Hippocampal formation (tissue), 2 donors: Measurements from ENCODE around the gene GRAMD1B.
A peak's percentile ranks its signal among the peaks of the same experiment; 100 is the strongest.

Experiments
- DNase-seq, 2 donors: peaks; one replicate each; lab custom pipeline; 2025; lab: John Stamatoyannopoulos, UW

The GRAMD1B gene

DNA sequence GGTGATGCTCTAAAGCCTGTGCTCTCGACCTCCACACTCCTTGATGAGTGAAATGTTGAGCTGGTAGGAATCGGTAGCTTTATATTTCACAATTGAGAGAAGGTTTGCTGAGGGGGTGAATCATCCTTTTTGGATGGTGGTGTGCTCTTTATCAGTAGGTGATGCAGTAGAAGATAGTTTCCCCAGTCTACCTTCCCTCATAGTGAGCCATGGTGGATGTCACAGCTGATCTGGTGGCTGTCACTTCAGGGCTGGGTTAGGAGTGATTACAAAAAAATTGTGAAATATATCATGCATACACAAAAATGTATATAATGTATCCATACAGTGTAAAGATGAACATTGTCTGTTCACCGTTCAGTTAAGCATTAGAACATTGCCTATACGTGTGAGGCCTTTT lies 105.3 kb downstream of the GRAMD1B start:
- DNase-seq = no peak

DNA sequence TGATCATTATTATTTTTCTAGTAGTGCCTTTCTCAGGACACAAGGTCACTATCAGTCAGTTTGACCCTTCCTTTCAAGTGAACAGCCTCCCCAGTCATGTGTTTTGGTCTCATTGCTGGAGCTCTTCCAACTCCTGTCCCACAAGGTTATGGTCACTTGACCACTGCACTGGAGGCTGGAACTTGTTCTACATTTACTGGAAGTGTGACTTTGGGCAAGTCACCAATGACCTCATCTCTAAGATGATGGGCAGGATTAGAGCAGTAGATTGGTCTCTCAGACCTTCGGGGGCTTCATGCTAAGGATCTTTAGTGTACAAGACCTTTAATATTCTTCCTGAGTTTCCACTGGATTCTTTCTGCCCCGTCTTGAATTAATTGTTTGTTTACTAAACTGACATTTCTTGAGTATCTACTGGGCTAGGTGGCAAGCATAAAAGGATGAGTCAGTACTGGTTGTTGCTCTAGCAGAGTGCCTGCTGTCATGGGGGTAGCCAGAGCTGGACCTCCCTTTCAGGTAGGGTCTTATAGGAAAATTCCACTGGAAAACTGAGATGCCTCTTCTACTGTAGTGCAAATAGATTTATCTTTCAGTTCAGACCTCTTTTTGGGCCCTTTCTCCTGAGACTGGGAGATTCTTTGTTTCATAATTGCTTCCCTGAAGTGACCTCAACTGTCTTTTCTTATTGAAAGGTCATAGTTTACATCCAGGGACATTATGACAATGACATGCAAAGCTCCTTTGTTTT lies 106.8 kb downstream of the GRAMD1B start:
- no peak for DNase-seq

DNA sequence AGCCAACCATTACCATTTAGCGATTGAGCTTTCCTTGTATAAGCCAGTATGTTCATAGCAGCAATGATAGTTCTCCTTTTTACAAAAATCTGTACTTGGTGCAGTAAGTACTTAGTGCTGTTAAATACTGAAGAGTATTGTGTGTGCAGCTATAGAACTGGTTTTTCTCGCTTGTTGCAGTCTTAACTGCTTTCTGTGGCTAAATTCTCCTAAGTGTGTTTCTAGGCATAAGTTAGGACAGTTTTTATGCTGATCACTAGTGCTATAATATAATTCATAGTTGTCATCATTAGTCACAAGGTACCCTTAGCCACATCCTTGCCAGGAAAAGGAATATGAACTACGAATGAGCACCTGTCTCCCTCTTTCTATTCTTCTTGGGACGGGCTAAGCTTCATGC lies 107.7 kb downstream of the GRAMD1B start:
- no peak for DNase-seq

DNA sequence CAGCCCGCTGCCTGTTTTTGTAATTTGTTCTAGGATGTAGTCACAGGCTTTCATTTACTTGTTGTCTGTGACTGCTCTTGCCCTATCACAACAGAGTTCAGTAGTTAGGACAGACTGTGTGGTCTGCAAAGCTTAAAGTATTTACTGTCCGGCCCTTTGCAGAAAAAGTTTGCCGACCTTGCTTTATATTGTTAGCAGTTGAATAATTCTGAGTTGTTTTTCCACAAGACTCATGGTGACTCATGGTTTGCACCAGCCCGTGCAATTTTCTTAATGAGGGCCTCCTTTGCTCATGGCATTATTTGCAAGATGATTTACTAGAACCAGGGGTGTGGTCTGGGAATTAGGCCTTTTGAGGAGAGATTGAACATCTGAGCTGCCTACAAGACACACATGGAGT lies 113.7 kb downstream of the GRAMD1B start:
- DNase-seq = no peak

DNA sequence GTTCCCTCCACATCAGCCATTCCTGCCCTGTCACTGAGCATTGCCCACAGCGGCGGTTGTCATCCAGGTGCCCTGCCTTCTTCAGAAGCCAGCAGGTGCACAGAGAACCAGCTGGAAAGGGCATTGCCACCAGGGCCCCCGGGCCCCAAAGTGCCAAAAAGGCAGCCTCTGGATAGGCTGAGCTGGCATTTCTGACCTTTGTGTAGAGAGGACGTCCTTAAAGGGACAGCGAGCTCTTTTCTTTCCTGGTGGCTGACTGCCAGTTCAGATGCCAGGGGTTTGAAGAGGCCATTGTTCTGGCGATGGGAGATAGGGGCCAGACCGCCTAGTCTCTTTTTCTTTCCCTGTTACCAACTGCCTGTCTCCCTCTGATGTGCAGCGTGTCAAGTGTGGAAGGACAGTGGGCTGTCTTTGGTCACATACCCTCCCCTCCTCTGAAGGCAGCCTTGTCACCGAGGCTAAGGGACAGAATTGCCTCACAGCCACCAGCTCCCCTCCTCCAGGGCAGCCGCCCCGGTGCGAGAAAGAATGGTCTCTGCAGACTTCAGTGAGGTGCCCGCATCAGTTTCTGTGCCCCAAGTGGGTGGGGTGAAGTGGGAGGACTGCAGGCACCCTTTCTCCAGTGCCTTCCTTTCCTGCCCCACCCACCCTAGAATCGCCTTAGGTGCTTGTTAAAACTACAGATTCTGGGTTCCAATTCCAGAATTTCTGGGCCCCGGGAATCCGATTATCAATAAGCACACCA lies 114.7 kb downstream of the GRAMD1B start:
- DNase-seq = peak; percentile 64 to 74

DNA sequence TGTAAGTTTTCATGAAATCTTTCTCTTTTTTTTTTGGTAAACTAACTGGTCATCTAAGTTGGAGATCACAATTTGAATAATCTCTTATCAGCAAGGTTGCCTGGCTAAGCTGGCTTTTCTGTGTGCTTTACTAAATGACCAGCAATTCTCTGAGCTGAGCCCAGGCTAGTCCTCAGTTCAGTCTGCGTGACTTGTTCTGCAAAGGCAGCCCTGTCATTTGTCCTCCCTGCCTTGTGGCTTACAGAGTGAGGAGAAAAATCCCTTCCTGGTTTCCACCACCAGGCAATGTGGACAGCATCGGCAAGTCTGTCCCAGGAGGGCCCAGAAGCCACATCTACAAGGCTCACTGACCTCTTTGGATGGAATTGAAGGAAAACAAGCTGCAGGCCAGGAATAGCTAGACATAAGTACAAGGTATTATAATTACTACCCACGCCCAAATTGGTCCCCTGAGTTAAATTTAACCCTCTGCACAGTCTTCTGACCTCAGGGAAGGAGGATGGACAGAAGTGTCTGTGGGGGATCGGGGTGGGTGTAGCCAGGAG lies 115.7 kb downstream of the GRAMD1B start:
- no peak for DNase-seq

DNA sequence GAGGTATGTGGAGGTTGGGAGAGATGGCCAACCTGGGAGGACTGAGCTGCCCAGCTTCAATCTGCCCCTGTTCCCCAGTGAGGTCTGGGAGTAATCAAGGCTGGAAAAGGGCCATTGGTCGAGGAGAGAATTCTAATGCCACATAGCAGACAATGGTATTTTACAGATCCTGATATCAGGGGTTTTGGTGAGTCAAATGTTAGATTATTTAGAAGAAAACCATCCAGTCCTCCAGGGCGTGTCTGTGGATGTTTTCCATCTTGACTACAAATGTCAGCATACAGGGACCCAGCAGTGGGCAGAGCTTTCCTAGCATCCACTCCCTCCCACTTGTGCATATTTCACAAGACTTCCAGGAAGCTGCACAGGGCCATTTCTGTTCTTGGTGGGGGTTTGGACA lies 116.4 kb downstream of the GRAMD1B start:
- no peak for DNase-seq

DNA sequence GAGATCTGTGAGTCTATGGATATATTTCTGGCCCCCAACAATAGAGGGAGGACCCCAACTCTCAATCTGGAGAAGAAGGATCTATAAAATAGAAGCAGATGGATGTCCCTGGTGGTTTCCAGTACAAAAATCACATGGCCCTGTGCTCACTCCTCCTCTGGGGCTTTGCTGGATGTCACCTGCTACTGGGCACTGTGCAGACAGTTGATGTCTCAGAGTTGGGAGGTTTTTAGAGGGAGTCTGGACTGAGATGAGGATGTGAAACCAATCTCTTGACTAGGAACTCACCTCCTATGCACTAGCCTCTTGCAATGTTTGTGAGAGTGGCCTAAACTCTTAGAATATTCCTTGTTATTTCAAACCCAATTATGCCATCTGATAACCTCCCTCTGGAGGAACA lies 117.1 kb downstream of the GRAMD1B start:
- no peak for DNase-seq

DNA sequence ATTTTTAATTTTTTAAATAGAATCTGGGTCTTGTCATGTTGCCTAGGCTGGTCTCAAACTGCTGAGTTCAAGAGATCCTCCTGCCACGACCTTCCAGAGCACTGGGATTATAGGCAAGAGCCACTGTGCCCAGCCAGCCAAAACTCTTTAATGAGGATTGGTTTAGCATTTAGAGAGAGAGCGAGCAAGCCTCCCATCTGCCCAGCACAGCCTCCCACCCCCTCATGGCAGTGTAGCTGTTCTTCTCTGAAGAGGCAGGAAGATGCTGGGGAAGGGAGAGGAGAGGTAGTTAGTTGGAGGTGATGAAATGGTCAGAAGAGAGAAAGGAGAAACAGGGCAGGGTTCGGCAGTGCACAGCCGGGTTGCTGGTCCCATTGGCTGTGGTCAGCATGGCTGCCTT lies 118.7 kb downstream of the GRAMD1B start:
- DNase-seq = no peak

DNA sequence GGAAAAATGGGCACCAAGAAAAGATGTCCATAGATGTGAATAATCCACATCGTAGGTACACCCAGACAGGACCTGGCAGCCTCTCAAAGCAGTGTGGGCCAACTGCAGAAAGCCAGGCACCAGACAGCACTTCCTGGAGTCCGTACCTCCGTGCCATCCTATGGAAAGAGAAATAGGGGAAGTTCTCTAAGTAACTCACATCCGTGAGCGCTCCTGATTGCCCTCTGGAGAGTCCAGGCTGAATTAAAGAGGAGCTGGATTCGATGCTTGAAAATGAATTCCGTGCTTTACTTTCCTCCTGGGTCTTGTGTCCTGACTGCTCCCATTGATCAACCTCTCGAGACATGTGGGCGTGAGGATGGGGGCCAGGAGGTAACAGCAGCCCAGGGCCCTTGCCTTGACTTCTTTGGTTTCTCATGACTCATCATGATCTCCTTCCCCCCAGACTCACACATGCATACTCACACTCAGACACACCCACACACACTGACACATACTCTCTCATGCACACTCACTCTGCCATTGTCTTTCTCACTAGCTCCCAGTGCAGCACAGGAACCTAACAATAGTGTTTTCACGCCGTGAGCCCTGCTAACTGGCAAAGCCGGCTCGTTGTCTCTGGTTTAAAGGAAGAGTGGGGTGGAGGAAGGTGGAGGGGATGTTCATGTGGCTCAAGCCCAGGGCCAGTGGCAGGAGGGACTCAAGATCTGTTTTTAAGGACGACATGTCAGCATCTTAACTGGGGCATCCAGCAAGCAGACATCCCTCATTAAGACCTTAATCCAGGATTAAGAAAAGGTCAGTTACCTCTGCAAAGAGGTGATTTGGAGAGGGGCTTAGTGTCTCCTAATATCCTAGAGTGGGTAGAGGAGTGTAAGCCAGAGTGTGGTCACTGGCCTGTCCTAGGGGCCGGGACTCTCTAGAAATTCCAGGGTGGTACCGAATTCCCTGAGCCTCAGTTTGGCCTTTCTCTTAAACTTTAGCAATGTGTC lies 120.2 kb downstream of the GRAMD1B start:
- DNase-seq = no peak

DNA sequence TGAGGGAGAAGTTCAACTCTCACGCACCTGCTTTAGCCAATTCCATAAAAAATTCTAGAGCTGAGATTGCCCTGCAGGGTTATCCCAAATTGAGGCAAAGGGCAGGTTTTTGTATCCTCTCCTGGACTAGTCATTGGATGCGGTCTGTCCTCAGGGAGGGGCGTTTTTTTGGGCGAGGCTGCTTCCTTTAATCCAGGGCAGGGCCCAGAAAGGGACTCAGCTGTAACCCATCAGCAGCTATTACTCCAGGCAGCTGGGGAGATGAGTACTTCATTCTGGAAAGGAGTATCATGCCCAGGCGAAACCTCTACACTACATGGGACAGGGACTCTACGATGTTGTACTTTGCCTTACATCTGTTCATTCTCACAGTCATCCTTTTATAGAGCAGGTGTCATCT lies 121.0 kb downstream of the GRAMD1B start:
- DNase-seq = no peak

DNA sequence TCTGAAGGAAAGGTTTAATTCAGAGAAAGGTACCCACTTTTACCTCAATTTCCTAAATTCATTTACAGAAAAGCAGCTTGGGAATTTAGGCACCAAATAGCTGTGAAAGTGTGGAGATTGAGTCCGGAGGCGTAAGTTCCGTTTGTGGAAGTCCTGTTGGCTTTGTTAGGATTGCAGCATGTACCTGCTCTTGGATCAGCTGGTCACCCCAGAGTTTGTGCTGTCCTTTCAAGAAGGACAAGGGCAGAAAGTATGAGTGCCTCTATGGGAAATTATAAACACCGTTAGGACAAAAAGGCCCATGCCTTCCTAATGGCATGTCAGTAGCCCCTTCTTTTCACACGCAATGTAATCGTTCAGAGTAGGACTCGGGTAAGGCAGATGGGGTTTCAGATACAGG lies 126.6 kb downstream of the GRAMD1B start:
- no peak for DNase-seq

DNA sequence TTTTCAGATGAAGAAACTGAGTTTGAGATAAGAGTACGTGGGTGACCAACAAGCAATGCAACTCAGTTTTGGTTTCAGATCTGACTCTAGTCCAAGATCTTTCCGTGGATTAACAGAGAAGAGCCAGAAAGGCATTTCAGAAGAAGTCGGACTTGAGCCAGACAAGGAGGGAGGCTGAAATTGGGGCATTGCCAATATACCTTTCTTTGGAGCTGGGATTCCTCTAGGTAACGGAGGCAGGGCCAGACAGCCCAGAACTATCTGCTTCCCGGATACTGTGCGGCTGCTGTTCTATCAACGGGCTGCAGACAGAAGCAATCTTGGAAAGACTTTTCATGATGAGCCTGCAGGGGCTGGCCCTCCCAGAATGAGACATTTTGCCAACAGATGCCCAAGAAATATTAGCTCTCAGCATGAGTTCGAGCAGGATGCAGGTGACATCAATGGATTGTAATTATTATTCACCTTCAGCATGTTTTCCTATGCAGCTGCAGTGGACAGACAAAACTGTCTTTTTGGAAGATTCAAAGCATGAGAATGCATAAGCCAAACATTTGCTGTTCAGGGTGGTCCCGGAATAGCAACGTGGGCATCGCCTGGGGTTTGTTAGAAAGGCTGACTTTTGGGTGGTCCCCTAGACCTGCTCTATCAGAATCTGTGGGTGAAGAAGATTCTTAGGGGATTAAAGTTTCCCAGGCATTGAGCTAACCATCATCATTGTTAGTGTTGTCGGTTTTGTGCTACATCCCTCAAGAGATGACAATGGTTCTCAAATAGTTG lies 128.7 kb downstream of the GRAMD1B start:
- no peak for DNase-seq

DNA sequence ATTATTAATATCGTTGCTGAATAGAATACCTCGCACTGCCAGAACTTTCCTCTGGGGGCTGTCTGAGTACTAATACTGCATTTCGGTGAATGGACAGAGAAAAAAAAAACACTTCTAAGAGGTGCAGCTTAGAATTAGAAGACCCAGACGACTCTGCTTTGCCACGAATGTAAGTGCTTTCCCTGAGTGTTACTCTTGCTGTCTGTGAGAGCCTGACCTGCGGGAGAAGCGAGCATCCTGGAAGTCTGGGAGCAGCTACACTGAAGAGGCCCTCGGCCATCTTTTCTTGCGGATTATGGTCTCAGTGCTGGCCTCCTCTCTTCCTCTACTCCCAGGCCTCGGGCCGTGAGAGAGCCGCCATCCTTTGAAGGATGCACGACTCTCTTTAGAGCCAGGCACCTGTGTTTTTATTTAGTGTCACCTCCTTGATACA lies 129.5 kb downstream of the GRAMD1B start:
- no peak for DNase-seq

DNA sequence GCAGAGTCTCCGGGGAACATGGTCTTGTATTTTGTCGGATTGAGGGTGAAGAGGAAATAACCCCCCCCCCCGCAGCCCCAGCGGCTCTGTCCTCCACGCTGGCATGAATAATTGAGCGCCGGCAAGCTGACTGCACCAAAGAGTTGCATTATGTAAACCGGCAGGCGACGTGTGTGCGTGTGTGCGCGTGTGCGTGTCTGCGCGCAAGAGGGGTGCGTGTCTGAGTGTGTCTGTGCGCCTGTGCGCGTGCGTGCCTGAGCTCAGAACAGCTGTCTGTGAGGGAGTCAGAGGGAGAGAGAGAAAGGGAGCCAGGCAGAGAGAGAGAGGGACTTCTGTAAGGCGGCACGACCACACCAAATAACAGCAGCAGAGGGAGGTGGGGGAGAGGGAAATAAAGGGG lies 129.9 kb downstream of the GRAMD1B start:
- peak; percentile 54 to 80 for DNase-seq

DNA sequence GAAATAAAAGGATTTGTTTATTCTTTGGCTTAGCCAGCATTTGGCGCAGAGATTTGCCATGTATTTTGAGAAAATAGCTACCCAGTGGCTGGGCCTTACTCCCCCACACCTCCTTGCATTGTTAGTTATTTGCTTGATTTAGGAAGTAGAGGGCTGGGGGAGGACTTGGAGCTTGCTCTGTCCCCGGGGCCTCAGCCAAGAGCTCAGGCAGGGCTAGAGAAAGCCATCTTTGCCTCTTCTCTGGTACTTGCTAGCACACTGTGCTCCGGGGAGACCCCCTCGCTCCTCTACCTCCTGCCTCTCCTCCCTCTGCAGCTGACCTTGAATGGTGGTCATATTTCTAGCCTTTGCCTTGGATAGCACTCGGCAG lies 131.3 kb downstream of the GRAMD1B start:
- peak in 1 of 2 donors; percentile 64 for DNase-seq

DNA sequence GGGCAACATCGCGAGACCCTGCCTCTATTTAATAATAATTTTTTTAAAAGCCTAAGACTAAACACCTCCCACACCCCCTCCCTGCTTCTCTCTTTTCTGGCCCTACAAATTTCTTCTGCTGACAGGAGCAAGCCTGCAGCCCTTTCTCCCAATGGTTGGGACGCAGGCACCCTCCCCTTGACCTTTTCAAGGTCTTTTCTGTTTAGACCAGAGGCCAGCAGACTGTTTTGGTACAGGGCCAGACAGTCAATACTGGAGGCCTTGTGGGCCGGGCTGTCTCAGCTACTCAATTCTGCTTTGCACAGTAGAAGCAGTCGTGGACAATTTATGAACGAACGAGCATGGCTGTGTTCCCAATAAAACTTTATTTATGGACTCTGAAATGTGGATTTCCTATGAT lies 132.1 kb downstream of the GRAMD1B start:
- DNase-seq = no peak

DNA sequence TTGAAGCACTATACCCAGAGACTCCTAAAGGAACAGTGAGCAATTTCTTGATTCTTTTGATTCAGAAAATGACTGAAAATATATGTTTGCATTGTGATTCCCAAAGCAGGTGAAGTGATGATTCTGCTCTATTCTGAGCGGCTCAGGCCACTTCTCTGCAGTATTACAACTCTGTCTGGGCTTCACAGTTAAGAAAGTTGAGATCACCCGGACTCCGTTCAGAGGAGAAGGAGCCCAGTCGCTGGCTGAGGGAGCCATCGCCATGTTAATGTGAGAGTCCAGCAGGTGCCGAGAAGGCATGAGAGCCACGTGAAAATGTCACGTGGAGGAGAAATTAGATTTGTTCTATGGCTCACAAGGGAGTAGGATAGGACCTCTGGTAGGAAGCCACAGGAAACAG lies 132.8 kb downstream of the GRAMD1B start:
- DNase-seq = no peak

DNA sequence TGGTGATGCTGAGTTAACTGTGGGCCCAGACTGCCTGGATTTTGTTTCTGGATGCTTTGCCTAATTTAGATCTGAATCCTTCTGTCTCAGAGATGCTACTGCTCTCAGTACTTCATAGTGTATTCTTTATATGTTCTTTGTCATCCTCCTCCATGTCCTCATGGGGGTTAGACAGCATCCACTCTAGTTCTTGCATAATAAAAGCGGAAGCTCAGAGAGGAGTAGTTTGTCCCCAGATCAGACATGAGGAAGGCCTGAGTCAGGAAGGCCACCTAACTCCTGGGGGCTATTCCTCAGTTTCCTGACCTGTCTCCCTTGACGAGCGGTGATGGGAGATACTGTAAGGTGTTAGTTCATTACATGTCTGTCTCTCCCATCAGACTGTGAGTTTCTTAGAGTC lies 134.2 kb downstream of the GRAMD1B start:
- DNase-seq = no peak

DNA sequence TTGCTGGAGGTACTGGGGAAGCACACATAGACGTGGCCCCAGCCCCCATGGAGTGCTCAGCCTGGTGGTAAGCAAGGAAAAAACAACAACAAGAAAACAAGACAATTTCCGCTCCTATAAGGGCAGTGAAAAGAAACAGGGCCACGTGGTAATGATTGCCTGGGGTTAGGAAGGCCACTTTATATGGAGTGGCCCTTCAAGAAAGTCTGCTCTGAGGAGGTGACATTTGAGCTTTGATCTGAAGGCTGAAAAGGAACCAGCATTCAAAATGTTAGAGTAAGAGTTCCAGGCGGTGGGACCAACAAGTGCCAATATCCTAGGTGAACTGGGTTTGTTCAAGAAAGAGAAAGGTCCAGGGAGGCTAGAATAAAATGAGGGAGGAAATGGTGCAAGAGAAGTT lies 136.8 kb downstream of the GRAMD1B start:
- no peak for DNase-seq

DNA sequence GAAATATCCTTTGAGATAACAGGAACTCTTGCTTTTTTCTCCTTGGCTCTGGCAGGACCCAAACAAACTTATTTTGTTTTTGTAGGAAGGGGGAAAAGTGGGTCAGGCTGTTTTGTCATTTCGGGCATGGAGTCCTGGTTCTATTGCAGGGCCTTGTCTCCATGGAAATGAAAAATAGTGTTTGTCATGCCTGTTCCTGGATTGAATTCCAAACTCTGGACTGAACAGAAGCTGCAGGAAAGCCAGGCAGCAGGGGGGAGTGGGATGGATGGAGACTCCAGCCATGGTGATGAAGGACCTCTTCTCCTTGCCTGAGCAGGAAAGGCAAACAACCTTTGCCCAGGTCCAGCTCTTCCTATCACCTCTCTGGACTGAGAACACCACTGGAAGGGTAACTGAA lies 137.4 kb downstream of the GRAMD1B start:
- DNase-seq = peak in 1 of 2 donors; percentile 44
